GM21390 (cell line): ENCODE measurements around the gene RFLNA.
A peak's percentile ranks its signal among the peaks of the same experiment; 100 is the strongest.
"Not testable (repeated sequence)": the region's sequence is repeated elsewhere in the genome, so short reads cannot be mapped to it uniquely, and the experiment has no call there.

Experiments used
- ATAC-seq: cut with Tn5 transposase; IDR thresholded peaks from one replicate; pipeline ENCODE4 v1.9.1; 2021; ENCODE audit not compliant: unreplicated experiment

Gene RFLNA

DNA sequence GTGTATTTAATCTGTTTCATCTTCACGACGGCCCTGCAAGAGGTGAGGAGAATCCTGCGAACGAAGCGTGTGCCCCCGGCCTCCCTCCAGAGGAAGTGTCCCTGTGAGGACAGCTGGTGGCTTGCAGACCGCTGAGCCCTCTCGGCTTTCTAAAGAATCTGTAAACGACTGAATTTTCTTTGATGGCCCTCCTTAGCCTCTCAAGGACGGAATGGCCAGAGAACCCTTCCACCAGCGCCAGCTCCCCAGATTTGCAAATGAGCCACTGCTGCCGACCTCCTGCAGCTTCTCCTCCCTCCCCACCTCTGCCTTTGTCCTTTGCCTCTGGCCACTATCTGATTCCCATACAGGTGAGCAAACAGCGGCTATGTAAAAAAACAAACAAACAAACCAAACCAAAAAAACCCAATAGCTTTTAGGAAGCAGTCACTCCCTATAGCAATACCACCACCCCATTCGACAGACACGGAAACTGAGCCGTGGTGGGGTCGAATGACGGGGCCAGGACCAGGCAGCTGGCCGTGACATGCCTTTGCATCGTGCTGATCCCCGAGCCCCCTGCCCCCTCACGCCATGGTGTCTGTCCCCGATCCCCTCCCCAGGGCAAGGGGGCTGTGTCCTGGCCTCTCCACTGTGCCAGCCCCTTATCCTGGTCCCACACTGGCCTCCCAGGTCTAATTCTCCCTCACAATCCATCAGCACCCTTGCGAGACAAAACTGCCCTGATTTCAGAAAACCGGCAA lies 23.6 kb downstream of the RFLNA start:
- no peak for ATAC-seq

DNA sequence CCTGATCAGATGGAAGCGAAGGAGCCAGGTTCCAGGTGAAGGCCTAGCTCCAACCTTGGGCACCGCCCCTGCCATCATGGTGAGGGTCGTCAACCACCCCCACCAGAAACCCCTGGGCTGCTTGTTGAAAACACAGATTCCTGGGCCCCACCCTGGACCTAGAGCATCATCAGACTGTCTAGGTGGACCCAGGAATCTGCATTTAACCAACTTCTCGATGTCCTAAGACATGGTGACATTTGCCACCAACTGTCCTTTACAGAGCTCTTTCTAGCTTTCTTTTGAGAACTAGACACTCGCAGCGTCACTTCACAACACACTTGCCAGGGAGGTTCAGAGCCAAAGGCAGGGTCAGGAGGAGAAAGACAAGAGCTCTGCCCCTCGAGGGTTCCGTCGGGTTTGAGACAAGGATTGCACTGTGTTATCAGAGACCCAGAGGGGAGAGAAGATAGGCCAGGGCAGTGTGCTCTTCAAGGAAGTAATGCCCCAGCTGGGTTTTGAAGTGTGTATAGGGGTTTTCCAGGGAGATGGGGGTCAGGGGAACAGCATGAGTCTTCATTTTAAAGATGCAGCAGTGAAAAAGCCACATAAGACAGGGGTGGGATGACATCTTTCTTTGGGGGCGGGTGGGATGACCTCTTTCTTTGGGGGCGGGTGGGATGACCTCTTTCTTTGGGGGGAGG lies 24.6 kb downstream of the RFLNA start:
- no peak for ATAC-seq

DNA sequence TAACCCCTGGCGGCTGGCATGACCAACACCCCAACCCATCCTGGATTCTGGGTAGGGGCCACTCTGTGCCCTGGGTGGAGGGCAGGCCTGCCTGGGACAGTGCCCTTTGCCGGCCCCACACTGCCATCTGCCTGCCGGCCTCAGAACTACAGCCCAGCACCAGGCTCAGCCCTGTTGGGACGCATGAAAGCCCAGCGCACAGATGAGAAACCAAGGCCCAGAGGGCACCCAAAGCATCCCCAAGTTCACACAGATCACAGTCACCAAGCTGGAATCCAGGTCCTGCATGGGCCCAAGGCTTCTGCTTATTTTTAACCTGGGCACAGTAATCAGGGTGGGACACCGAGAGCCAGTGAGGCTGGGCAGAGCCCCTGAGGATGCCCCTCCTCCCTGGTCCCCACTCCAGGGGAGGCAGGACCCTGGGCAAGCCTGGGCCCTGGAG lies 26.2 kb downstream of the RFLNA start:
- ATAC-seq, result peak; percentile 63

DNA sequence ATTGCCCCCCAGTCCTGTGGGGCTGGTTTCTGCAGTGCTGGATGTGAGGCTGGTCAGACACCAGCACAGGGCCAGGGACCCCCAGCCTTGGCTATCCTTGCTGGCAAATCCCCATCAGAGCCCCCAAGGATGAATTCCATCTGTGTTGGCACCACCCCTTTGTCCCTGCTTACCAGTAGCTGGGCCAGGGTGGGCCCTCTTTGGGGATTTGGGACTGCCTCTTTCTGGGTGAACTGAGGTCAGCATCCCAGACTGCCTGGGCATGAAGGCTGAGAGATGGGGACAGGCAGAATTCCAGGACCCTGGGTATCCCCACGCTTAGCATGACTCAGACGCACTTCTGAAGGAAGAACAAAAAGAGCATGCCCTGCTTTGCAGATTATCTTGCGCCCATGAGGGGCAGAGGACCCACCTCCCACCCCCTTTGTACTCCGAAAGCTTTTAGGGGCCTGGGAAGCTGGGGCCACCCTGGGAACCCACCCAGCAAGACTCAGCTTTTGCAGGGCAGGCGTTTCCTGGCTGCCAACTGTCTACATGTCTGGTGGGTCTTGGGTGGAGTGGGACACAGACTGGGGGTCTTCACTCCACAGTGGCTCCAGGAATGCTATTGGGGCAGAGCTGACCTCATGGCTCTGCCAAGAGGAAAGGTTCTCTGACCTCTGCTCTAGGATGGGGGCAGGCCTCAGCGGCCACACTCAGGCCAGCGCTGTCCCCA lies 26.8 kb downstream of the RFLNA start:
- ATAC-seq, result no peak

DNA sequence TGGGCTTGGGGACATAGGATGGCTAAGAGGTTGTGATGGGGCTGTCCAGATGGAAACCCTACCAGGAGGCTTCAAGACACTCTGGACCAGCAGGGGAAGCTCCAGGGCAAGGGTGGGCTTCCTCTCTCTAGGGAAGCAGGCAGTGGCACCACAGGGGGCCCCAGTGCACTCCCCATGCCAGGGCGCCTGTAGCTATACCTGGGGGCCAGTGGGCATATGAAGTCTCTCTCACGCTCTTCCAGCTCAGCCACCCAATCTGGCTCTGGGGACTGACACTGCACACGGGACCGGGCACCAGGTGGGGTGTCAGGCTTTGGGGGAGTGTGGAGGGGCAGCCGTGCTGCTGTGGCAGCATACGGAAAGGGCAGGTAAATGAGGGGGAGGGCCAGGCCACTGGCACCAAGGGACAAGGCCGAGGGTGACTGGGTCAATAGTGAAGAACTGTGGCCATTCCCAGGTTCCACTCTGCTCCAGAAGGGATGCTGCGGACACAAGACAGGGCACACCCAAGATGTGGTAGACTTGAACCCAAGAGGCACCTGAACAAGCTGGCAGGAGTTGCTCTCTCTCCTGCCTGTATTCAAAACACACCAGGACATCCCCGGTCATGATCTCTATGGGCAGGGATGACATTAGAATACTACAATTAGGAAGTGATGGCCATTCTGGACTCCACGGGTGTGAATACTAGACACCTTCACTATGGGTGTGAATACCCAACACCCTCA lies 27.5 kb downstream of the RFLNA start:
- ATAC-seq, result no peak

DNA sequence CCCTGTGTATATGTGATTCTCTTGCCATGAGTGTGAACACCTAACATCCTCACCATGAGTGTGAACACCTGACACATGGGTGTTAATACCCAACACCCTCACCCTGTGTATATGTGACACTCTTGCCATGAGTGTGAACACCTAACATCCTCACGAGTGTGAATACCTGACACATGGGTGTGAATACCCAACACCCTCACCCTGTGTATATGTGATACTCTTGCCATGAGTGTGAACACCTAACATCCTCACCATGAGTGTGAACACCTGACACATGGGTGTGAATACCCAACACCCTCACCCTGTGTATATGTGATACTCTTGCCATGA lies 28.1 kb downstream of the RFLNA start:
- not testable (repeated sequence) for ATAC-seq

DNA sequence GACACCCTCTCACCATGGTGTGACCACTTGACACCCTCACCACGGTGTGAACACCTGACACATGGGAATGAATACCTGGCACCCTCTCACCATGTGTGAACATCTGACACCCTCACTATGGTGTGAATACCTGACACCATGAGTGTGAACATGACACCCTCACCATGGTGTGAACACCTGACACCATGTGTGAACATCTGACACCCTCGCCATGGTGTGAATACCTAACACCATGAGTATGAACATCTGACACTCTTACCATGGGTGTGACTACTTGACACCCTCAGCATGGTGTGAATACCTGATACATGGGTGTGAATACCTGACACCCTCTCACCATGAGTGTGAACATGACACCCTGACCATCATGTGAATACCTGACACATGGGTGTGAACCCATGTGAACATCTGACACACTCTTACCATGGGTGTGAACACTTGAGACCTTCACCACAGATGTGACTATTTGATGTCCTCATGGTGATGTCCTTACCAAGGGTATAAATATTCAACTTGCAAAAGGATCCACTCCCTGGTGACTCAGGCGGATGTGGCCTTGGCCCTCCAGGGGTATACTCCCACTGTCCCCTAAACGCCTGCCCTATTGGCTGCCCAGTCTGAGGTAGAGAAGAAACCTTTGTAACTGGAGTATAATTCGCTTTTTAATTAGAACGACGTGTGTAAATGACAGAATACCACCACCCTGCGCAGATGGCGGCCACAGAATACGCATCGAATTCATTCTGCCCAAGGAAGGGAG lies 29.1 kb downstream of the RFLNA start:
- no peak for ATAC-seq

DNA sequence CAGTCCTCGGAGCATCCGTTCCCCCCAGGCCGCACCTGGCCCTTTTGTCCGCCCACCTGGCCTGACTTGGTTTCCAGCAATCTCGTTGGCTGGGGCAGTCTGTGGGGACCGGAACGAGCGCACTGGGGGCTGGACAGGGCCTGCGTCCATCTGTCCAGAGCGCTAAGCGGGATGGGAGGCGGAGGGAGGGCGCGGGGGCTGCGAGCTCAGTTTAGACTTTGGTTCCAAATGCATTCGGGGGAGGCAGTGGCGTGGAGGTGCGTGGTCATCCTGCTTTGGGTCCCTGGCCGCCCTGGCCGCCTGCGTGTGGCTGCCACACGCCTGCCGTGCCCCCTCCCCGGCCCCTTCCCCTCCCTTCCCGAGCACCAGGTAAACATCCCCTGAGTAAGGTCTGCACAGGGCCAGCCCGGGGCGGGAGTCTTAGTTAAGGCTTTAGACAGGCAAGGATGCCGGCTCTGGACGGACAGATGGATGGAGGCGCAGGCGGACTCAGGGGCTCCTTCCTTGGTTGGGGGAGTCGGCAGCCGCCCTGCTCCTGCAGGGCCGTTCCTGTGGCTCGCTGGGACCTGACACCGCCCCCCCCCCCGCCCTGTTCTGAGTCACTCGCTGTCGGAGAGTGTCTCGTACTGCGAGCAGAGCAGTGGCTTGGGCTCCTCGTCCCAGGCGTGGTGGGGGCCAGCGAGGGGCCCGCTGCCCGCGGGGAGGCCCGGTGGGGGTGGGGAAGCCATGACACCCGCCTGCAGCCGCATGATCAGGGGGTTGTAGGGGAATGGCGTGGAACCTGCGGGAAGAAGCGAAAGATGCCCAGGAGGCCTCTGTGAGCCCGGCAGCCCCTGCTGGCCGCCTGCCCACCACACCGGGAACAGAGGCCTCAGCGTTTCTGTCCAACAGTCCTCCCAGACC lies 30.2 kb downstream of the RFLNA start:
- no peak for ATAC-seq

DNA sequence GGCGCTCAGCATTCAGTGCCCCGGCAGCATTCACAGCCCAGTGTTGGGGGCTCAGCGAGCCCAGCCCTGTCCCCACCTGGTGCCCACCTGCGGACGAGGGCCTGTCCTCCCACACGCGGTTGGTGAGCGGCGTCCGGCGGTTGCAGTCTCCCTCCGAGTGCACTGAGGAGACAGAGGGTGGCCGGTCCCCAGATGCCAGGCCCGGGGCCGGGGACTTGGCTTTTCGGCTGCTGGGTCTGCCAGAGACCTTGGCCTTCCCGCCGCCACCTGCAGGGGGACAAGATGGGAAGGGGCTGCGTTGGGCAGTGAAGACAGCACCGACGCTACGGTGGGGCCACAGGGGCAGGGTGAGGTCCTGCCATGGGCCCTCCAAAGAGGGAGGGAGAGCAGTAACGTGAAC lies 31.2 kb downstream of the RFLNA start:
- ATAC-seq, result no peak

DNA sequence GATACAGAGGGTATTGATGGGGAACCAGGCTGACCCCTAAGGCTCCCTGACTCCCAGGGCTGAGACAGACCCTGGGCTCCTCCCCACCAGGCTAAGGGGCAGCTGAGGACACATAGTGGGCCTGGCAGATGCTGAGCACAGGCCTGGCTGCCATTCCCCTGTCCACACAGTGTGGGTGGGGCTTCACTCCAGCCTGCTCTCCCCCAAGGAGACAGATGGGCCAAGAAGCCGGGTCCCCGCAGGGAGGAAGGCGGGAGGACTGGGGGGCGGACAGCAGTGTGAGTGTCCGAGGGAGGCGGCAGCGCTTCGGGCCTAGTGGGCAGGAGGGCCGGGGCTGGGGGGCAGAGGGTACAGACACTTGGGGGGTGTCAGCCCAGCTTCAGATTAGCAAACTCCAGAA lies 32.0 kb downstream of the RFLNA start:
- ATAC-seq, result no peak

DNA sequence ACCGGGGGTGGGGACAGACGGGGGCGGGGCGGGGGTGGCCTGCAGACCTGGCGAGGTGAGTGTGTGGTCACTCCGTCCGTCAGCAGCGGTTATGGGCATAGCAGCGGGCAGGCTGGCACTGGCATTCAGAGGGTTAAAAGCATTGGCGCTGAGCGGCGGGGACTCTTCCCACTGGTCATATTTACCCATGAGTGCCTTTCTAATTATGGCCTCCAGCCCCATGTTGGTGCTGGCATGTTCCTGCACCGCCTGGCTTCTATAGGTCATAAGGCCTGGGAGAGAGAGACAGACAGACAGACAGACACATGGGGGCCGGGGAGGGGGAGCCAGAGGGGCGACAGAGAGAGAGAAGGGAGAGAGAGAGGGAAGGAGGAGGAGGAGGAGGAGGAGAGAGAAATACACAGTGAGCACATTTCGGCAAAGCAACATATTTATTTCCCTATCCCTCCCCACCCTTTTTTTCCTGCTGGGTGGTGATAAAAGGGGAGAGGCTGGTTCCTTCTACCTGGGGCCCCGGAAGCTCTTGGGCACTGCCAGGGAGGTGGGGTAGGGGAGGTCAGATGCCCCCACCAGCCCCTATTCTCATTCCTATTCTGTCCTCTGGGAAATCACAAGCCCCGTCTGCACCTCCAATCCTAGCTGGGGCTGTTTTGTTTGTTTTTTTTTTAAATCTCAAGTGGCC lies 32.6 kb downstream of the RFLNA start:
- ATAC-seq, result no peak

DNA sequence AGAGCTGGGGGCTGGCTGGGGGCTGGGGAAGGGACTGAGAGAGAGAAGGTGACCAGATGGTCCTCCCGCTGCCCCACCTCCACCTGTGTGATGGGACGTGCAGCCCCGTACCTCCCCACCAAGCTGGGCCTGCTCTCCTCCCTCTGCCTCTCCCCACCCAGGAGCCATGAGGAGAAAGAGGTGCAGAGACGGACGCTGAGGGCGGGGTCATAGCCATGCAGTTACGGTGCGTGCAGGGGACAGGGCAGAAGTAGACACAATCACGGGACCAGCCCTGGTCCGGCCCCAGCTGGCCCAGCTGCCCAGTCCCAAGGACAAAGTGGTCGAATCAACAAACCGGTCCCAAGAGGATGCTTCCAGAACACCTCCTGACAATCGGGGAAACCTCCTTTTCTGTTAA lies 33.2 kb downstream of the RFLNA start:
- no peak for ATAC-seq

DNA sequence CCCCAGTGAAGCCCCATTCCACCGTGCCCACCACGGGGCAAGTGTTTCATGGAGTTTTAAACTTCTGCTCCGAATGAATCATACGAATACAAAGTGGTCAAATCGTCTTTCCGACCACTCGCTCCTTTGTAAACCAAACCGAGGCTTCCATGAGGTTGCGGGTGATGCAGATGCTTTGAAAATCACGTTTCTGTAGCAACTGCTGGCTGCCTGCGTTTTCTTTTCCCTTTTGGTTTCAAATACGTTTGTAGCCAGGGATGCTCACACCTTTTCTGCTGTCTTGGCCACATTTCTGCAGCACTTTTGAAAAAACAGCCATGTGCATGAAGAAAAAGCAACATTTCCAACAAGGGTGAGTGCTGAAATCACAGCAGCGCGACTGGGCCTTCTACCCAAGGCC lies 33.7 kb downstream of the RFLNA start:
- no peak for ATAC-seq

DNA sequence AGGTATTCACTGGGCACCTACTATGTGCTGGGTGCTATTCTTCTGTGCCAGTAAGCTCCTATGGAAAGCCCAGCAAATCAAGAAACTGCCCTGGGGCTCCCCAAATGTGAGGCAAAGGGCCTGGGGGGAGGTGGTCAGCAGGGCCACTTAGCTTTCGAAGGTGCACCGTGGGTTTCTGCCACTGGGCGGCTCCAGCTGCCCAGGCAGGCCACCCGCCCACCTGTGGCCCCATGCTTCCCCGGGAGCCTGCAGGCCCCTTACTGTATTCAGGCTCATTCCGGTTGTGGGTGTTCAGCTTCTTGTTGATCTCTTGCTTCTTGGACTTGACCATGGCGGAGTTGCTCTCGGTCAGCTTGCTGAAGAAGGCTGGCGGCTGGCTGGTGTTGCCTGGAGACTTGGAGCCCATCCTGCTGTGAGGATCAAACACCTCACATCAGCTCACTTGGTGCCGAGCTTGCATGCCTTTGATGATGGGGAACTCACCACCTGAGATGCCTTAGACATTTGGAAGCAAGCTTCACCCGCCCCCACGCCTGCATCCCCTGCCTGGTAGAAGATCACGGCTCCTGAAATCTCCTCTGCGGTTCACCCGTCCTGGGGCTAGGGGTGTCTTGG lies 37.3 kb downstream of the RFLNA start:
- ATAC-seq, result no peak

DNA sequence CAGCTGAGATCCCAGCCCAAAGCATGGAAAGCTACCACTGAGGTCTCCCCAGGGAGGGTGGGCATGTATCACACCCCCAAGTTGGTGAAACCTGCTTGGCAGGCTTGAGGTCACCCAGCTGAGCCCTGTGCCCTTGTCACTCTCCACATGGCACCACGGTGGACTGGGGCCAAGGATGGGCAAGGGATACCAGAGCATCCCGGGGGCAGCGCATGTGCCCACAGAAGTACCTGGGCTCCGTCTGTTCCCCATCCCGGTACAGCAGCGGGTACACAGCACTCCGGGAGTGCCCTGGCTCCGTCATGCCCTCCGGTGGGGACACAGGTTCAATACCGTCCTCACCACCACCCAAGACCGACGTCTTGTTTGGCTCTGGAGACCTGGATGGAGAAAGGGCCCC lies 38.0 kb downstream of the RFLNA start:
- ATAC-seq, result no peak

DNA sequence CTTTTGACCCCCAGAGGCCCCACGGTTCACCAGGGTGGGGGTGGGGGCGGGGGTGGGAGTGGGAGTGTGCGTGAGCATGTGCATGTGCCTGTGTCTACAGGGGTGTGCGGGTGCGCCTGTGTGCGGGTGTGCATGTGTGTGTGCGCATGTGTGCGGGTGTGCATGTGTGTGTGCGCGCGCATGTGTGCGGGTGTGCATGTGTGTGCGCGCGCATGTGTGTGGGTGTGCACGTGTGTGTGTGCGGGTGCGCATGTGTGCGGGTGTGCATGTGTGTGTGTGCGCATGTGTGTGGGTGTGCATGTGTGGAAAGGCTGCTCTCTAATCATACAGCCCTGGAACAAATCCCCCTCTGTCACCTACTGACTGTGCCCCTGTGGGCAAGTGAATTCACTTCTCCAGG lies 38.8 kb downstream of the RFLNA start:
- no peak for ATAC-seq

DNA sequence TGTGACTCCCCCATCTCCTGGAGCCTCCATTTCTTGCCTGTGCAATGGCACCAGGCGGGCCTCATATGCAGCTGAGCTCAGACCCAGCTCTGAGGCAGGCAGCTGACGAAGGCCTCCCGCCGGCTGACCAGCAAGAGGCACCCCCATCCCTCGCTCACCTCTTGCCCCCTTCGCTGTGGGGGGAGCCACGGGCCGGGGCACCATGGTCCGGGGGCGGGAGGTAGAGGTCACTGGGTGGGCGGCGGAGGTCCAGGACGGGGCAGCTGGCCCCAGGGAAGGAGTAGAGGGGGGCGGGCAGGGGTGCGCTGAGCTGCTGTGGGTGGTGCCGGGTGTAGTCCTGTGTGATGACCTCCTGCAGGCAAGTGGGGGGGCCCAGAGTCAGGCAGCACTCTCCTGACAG lies 39.4 kb downstream of the RFLNA start:
- ATAC-seq, result no peak

DNA sequence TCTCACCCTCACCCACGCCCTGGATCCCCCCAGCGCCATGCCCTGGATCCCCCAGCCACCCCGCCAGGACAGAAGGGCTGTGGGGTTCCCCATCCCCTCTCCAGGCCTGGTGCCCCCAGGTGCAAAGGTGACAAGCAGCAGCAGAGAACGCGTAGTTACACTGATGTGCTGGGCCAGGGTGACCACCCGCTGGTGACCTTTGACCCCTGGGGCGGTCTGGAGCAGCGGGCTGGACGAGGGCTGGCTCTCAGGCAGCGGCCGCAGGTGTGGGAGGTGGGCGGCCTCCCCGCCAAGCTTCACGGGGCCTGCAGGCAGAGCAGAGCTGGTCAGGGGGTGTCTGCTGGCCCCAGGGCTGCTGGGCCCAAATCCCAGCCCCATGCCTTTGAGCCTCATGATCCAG lies 40.1 kb downstream of the RFLNA start:
- ATAC-seq, result no peak
